ENCODE results near the gene ARFIP1. TPM values are rescaled to one million over a fixed set of nuclear protein-coding genes. Genes with fewer than 3 reads are reported as not detected.

Gene ARFIP1
- total and polyA plus RNA-seq, 9 of the 15 experiments (the other 6 are each of a cell fraction or from before 2014, with no cell fraction given) = 14.1 to 25.1 (median 20.9) TPM

DNA sequence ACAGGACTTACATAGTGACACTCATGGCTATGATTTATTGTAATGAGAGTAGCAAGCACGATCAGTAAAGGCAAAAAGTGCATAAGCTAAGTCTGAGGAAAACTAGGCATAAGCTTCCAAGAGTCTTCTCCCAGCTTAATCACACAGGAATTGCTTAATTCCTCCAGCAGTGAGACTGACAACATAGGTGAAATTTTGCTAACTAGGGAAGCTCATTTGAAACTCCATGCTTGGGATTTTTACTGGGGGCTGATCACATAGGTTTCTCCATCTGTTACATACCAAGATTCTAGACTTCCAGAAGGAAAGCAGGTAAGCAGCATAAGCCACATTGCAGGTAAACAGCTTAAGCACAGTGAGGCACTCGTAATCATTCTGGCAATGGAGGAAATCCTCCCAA lies 84.6 kb downstream of the ARFIP1 start:
- Histone ChIP-seq H3K9ac (ENCODE audit: insufficient read depth in 1 of 2, low read depth in 2 of 2, low read length in 2 of 2) (no peak overlapping the region), H3K9me3 (replicated peaks; ENCODE audit: control insufficient read depth, insufficient read depth, low read depth, low read length) (no peaks in the 10 kb centered on the region), H3K4me3 (no peak overlapping the region), H3K27me3 (ENCODE audit: control insufficient read depth in 2 of 2, insufficient read depth in 2 of 2, low read length in 2 of 2) (no peaks in the 10 kb centered on the region), H3K4me1 (replicated peaks in 1 of 2; ENCODE audit: control insufficient read depth in 2 of 2, insufficient read depth in 2 of 2, low read length in 2 of 2) (no peaks in the 10 kb centered on the region), H2AFZ (ENCODE audit: low read depth, low read length) (no peak overlapping the region), H3K4me2 (ENCODE audit: insufficient read depth, low read length) (no peak overlapping the region), H4K20me1 (replicated peaks; ENCODE audit: control insufficient read depth, insufficient read depth, low read length) (no peaks in the 10 kb centered on the region), H3K79me2 (ENCODE audit: control insufficient read depth, insufficient read depth, low read length) (no peaks in the 10 kb centered on the region), H3K27ac (ENCODE audit: extremely low read depth, low read depth, low read length) (no peak overlapping the region), H3K36me3 (ENCODE audit: control insufficient read depth, insufficient read depth, low read length) (peaks cover 7% of the 10 kb centered on the region; the same call in 1 of the 3 replicates), H3K9me1 (ENCODE audit: control insufficient read depth, insufficient read depth, low read length) (no peaks in the 10 kb centered on the region)
- TF ChIP-seq YY1 (IDR thresholded peaks at IDR 0.05; ENCODE audit: borderline replicate concordance in 1 of 3, control insufficient read depth in 1 of 3, extremely low read depth in 1 of 3, insufficient read depth in 3 of 3, insufficient read length in 1 of 3, insufficient replicate concordance in 2 of 3, low read depth in 1 of 3, low read length in 2 of 3) (no peak), SUPT5H (IDR thresholded peaks at IDR 0.05) (no peak), BCOR (IDR thresholded peaks at IDR 0.05) (no peak), MED1 (CRISPR knock-in tag; IDR thresholded peaks at IDR 0.05; ENCODE audit: borderline replicate concordance) (no peak), ETV5 (CRISPR knock-in tag; IDR thresholded peaks at IDR 0.05; ENCODE audit: low read depth) (no peak), GATAD2B (IDR thresholded peaks at IDR 0.05; ENCODE audit: borderline replicate concordance) (no peak), RAD21 (CRISPR knock-in tag; conservative IDR thresholded peaks at IDR 0.05 in 1 of 2, IDR thresholded peaks at IDR 0.05 in 1 of 2) (no peak), FOXK1 (CRISPR knock-in tag; IDR thresholded peaks at IDR 0.05; ENCODE audit: borderline replicate concordance) (no peak), JUNB (CRISPR knock-in tag; conservative IDR thresholded peaks at IDR 0.05) (no peak)
- TF ChIP-seq, protein P1, sequence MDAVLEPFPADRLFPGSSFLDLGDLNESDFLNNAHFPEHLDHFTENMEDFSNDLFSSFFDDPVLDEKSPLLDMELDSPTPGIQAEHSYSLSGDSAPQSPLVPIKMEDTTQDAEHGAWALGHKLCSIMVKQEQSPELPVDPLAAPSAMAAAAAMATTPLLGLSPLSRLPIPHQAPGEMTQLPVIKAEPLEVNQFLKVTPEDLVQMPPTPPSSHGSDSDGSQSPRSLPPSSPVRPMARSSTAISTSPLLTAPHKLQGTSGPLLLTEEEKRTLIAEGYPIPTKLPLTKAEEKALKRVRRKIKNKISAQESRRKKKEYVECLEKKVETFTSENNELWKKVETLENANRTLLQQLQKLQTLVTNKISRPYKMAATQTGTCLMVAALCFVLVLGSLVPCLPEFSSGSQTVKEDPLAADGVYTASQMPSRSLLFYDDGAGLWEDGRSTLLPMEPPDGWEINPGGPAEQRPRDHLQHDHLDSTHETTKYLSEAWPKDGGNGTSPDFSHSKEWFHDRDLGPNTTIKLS (IDR thresholded peaks at IDR 0.05; ENCODE audit: borderline replicate concordance, low read depth) = no peak
- TF ChIP-seq, protein P2, sequence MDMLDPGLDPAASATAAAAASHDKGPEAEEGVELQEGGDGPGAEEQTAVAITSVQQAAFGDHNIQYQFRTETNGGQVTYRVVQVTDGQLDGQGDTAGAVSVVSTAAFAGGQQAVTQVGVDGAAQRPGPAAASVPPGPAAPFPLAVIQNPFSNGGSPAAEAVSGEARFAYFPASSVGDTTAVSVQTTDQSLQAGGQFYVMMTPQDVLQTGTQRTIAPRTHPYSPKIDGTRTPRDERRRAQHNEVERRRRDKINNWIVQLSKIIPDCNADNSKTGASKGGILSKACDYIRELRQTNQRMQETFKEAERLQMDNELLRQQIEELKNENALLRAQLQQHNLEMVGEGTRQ (CRISPR knock-in tag; IDR thresholded peaks at IDR 0.05) = no peak
- ChIA-PET POLR2A (no interaction called here), CTCF (ENCODE audit: low intra/inter-chr PET ratio) (no interaction called here)
- FAIRE-seq (no peak), ATAC-seq (no peak), DNase-seq (ENCODE audit: extremely low read depth in 1 of 4, low spot score in 3 of 4) (no peak)
- WGBS (ENCODE audit: insufficient coverage, low coverage, missing lambda C conversion rate) = 71% methylated on average over 2 of the region's 2 CpGs
- in situ Hi-C loops (cut with MboI) (no loop called here), intact Hi-C loops (cut with micrococcal nuclease) (no loop called here)
- no TSS peak for BruUV-seq (replicated peaks)
